ENCODE data around the gene XPR1. TPM values are rescaled to one million over a fixed set of nuclear protein-coding genes. Genes with fewer than 3 reads are reported as not detected.

XPR1 gene
- total RNA-seq, 2 donors from 2014 or later: 39.3 to 50.9 TPM

DNA sequence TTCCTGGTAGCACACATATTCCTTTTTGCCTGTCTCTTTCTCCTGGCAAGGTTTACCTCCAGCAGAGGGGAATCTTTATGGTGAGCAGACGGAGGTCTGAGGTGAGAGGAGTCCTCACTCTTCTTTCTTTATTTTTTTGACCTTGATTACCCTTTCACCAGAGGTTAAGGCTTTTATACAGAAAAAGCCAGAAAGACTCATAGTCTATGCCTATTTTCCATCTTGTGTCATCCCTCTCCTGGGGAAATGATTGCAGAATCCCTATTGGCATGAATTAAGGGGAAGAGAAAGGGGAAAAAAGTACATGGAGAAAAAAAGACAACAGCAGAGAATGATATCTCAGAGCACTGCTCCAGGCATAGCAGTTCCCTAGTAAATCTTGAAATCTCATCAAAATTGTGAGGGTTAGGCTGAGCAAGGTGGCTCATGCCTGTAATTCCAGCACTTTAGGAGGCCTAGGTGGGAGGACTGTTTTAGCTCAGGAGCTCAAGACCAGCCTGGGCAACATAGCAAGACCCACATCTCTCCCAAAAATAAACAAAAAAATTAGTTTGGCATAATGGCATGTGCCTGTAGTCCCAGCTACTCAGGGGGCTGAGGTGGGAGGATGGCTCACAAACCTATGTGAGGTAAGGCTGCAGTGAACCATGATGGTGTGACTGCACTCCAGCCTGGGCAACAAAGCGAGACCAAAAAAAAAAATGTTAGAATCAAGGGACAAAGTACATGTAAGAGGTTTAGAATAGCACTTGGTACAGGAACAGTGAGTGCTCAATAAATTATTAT, 1.2 kb upstream of the XPR1 start:
- no peak overlapping the region for H3K9ac ChIP-seq (ENCODE audit: extremely low read depth, low read length, poor library complexity, severe bottlenecking)
- WGBS, 2 experiments (ENCODE audit: insufficient coverage in 1 of 2, insufficient read length in 1 of 2): 78 to 92% methylated on average over 1 to 2 of the region's 2 CpGs
- H3K27ac ChIP-seq (ENCODE audit: low read depth, low read length): no peak overlapping the region
- no peaks in the 10 kb centered on the region for H3K9me3 ChIP-seq (ENCODE audit: control insufficient read depth, low read length)
- no peaks in the 10 kb centered on the region for H3K36me3 ChIP-seq (ENCODE audit: control insufficient read depth, insufficient read depth, low read length)
- H3K27me3 ChIP-seq (ENCODE audit: control insufficient read depth, insufficient read depth, low read length, poor library complexity, severe bottlenecking): no peaks in the 10 kb centered on the region
- H3K36me3 Mint-ChIP-seq (ENCODE audit: low read depth): no peaks in the 10 kb centered on the region
- no peak overlapping the region for H3K27ac Mint-ChIP-seq
- H3K9me3 Mint-ChIP-seq: no peaks in the 10 kb centered on the region
- no peak overlapping the region for H3K4me3 ChIP-seq (ENCODE audit: low read length)
- no peaks in the 10 kb centered on the region for H3K4me1 ChIP-seq (ENCODE audit: control insufficient read depth, insufficient read depth, low read length)
- TF ChIP-seq, protein P1, sequence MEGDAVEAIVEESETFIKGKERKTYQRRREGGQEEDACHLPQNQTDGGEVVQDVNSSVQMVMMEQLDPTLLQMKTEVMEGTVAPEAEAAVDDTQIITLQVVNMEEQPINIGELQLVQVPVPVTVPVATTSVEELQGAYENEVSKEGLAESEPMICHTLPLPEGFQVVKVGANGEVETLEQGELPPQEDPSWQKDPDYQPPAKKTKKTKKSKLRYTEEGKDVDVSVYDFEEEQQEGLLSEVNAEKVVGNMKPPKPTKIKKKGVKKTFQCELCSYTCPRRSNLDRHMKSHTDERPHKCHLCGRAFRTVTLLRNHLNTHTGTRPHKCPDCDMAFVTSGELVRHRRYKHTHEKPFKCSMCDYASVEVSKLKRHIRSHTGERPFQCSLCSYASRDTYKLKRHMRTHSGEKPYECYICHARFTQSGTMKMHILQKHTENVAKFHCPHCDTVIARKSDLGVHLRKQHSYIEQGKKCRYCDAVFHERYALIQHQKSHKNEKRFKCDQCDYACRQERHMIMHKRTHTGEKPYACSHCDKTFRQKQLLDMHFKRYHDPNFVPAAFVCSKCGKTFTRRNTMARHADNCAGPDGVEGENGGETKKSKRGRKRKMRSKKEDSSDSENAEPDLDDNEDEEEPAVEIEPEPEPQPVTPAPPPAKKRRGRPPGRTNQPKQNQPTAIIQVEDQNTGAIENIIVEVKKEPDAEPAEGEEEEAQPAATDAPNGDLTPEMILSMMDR (conservative IDR thresholded peaks at IDR 0.05): no peak
- no peak overlapping the region for H3K4me3 Mint-ChIP-seq
- DNase-seq: no peak
- H3K27me3 Mint-ChIP-seq (ENCODE audit: insufficient read depth): no peaks in the 10 kb centered on the region
- peaks cover 5% of the 10 kb centered on the region for H3K4me1 Mint-ChIP-seq

DNA sequence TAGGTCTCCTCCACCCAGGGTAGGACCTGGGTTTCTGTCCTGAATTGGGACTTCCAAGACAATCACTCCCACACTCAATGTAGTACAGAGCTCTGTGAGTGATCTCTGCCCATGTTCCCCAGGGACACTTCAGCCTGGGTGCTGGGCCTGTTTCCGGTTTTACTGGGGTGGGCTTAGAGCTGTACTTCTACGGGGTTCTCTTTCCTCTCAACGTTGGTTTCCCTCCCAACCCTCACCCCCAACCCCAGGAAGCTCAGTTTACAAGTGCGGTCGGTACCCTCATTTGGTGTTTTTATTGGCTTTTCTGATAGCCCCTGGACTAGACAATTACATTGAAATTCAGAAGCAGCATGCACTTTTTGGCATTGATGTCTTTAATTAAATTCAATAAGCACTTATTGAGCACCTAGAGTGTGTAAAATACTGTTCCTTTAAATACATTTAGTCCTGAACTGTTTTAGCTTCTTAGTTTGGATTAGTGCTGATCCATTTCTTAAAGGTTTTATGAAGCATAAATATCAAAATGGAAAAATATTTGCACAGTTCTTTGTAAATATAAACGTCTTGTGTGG, 542 bp upstream of the XPR1 start:
- Mint-ChIP-seq H3K4me3 (no peak overlapping the region), H3K27me3 (ENCODE audit: insufficient read depth) (no peaks in the 10 kb centered on the region), H3K4me1 (peaks cover 2% of the 10 kb centered on the region), H3K36me3 (ENCODE audit: low read depth) (no peaks in the 10 kb centered on the region), H3K9me3 (no peaks in the 10 kb centered on the region), H3K27ac (no peak overlapping the region)
- Histone ChIP-seq H3K4me1 (ENCODE audit: control insufficient read depth, insufficient read depth, low read length) (no peaks in the 10 kb centered on the region), H3K27ac (ENCODE audit: low read depth, low read length) (peak overlapping the region; percentile 3), H3K4me3 (ENCODE audit: low read length) (no peak overlapping the region), H3K36me3 (ENCODE audit: control insufficient read depth, insufficient read depth, low read length) (no peaks in the 10 kb centered on the region), H3K9ac (ENCODE audit: extremely low read depth, low read length, poor library complexity, severe bottlenecking) (no peak overlapping the region), H3K9me3 (ENCODE audit: control insufficient read depth, low read length) (no peaks in the 10 kb centered on the region), H3K27me3 (ENCODE audit: control insufficient read depth, insufficient read depth, low read length, poor library complexity, severe bottlenecking) (no peaks in the 10 kb centered on the region)
- TF ChIP-seq, protein P1 (conservative IDR thresholded peaks at IDR 0.05): no peak
- DNase-seq: no peak
- WGBS, 2 experiments (ENCODE audit: insufficient coverage in 1 of 2, insufficient read length in 1 of 2): 56 to 100% methylated on average over 1 to 6 of the region's 6 CpGs

DNA sequence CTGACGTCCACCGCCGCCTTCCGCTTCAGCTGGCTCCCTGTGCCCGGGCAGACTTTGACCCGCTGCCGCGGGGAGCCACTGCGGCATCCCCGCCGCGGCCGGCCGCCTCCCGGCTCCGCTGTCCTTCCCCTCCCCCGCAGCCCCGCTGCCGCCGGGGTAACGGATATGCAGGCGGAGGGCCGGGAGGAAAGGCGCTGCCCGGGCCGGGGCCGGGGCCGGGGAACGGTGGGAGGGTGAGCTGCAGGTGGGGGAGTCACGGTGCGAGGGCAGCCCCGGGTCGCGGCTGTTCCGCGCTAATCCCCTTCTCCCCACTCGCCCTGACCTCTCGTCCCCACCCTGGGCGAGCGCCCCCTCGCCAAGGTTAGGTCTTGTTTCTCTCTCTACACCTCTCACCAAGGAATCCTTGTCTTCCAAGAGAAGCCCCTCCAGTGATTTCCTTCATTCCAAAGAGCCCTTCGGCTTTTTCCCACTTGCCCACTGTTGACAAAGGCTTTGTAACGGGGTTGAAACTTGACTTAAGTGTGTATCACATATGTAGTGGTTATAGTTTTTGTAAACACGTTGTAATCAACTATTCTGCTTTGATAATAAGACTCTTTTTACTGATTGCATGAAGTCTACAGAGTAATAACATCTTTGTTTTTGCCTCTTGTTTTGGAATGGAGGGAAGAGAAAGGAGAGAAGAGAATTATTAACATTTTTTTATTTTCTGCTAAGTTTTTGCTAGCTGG, 669 bp downstream of the XPR1 start:
- no peak overlapping the region for H3K4me3 Mint-ChIP-seq

More for the DNA sequence above, 669 bp downstream of the XPR1 start:
- Mint-ChIP-seq H3K36me3 (ENCODE audit: low read depth) (no peaks in the 10 kb centered on the region), H3K27me3 (ENCODE audit: insufficient read depth) (peaks cover 1% of the 10 kb centered on the region), H3K27ac (peak overlapping the region; percentile 81), H3K9me3 (no peaks in the 10 kb centered on the region), H3K4me1 (peaks cover 5% of the 10 kb centered on the region)
- Histone ChIP-seq H3K27ac (ENCODE audit: low read depth, low read length) (peak overlapping the region; percentile 83), H3K27me3 (ENCODE audit: control insufficient read depth, insufficient read depth, low read length, poor library complexity, severe bottlenecking) (peaks cover 5% of the 10 kb centered on the region), H3K9me3 (ENCODE audit: control insufficient read depth, low read length) (no peaks in the 10 kb centered on the region), H3K4me3 (ENCODE audit: low read length) (peak overlapping the region; percentile 98), H3K9ac (ENCODE audit: extremely low read depth, low read length, poor library complexity, severe bottlenecking) (peak overlapping the region; percentile 62), H3K36me3 (ENCODE audit: control insufficient read depth, insufficient read depth, low read length) (no peaks in the 10 kb centered on the region), H3K4me1 (ENCODE audit: control insufficient read depth, insufficient read depth, low read length) (no peaks in the 10 kb centered on the region)
- TF ChIP-seq, protein P1 (conservative IDR thresholded peaks at IDR 0.05): peak; percentile 62
- peak; percentile 88 for DNase-seq
- 0% methylated on average over 2 to 44 of the region's 44 CpGs for WGBS, 2 experiments (ENCODE audit: insufficient coverage in 1 of 2, insufficient read length in 1 of 2)
